ENCODE data around the gene KDM5A.
"Not testable (repeated sequence)": the region's sequence is repeated elsewhere in the genome, so short reads cannot be mapped to it uniquely, and the experiment has no call there.

- TF ChIP-seq MAX (IDR thresholded peaks at IDR 0.05; ENCODE audit: low read depth, low read length); ZBTB4 (CRISPR knock-in tag; IDR thresholded peaks at IDR 0.05); HDAC2 (IDR thresholded peaks at IDR 0.05); NR2F1 (conservative IDR thresholded peaks at IDR 0.05); ZNF274 (IDR thresholded peaks at IDR 0.05; ENCODE audit: insufficient read depth, insufficient read length); SRF (IDR thresholded peaks at IDR 0.05; ENCODE audit: low read depth in 2 of 2, low read length in 2 of 2); POLR2A (IDR thresholded peaks at IDR 0.05; ENCODE audit: low read depth, low read length); POLR2AphosphoS5 (IDR thresholded peaks at IDR 0.05; ENCODE audit: low read length); FOXM1 (IDR thresholded peaks at IDR 0.05; ENCODE audit: low read depth, low read length); MYC (IDR thresholded peaks at IDR 0.05; ENCODE audit: insufficient read depth, insufficient read length, insufficient replicate concordance, low read length, severe bottlenecking); ETV6 (conservative IDR thresholded peaks at IDR 0.05 in 1 of 2, IDR thresholded peaks at IDR 0.05 in 1 of 2; ENCODE audit: borderline replicate concordance in 1 of 2, low read depth in 1 of 2): not testable (repeated sequence)
Observed at GRCh38 chr12:299511-299910, 89.6 kb downstream of the KDM5A start.
